Osteoblast (primary cell): ENCODE data around the gene FFAR1. TPM values are rescaled to one million over a fixed set of nuclear protein-coding genes. Genes with fewer than 3 reads are reported as not detected.
A peak's percentile ranks its signal among the peaks of the same experiment; 100 is the strongest.

ENCODE experiments used
- DNase-seq: peaks from one replicate; pipeline ENCODE4 v3.0.0; 2011; ENCODE audit warnings: low spot score, mixed read lengths; ENCODE audit not compliant: insufficient read length; ENCODE audit errors: missing footprints
- H2AFZ ChIP-seq: 2 replicates; pipeline ENCODE4 v1.6.0; 2011; ENCODE audit warnings: mild to moderate bottlenecking, low read length
- H3K27ac ChIP-seq: 2 replicates; pipeline ENCODE4 v1.5.1; 2011; ENCODE audit warnings: mild to moderate bottlenecking, low read depth, low read length, moderate library complexity
- H3K27me3 ChIP-seq: 2 replicates; pipeline ENCODE4 v1.6.0; 2012; ENCODE audit warnings: mild to moderate bottlenecking, control low read depth, inconsistent platforms, low read length, moderate library complexity; ENCODE audit not compliant: insufficient read depth
- H3K36me3 ChIP-seq: 2 replicates; pipeline ENCODE4 v1.5.1; 2011; ENCODE audit warnings: mild to moderate bottlenecking, low read length, control low read depth, moderate library complexity; ENCODE audit not compliant: insufficient read depth
- H3K4me1 ChIP-seq: 2 replicates; pipeline ENCODE4 v1.5.1; 2011; ENCODE audit warnings: mild to moderate bottlenecking, low read length, control low read depth, moderate library complexity; ENCODE audit not compliant: insufficient read depth
- H3K4me2 ChIP-seq: 2 replicates; pipeline ENCODE4 v1.6.0; 2011; ENCODE audit warnings: mild to moderate bottlenecking, low read length; ENCODE audit not compliant: insufficient read depth
- H3K4me3 ChIP-seq: fragments of 200-600 bp; sonication (generic); 3 replicates; pipeline ENCODE4 v1.5.1; 2012; ENCODE audit warnings: mild to moderate bottlenecking, low read length, inconsistent platforms; ENCODE audit not compliant: insufficient read depth
- H3K79me2 ChIP-seq: 2 replicates; pipeline ENCODE4 v1.6.0; 2012; ENCODE audit warnings: mild to moderate bottlenecking, low read length, control low read depth, inconsistent platforms; ENCODE audit not compliant: insufficient read depth
- H3K9me3 ChIP-seq: 2 replicates; pipeline ENCODE4 v1.5.1; 2011; ENCODE audit warnings: low read depth, low read length, control low read depth
- H4K20me1 ChIP-seq: 2 replicates; pipeline ENCODE4 v1.6.0; 2012; ENCODE audit warnings: mild to moderate bottlenecking, low read length, control low read depth; ENCODE audit not compliant: insufficient read depth
- total RNA-seq: library from RNA; depleted of rRNA; stranded (reverse); fragments of >200 nt; gene quantifications from 2 replicates; pipeline ENCODE4 v1.2.3, GENCODE V29; 2012
- TF ChIP-seq, protein P1 (sequence below): IDR thresholded peaks from 2 replicates; pipeline ENCODE4 v1.5.1; 2011; ENCODE audit warnings: mild to moderate bottlenecking, low read depth, low read length, moderate library complexity; ENCODE audit errors: extremely low read depth

FFAR1 gene
- total RNA-seq, 1 donor, result not detected

DNA sequence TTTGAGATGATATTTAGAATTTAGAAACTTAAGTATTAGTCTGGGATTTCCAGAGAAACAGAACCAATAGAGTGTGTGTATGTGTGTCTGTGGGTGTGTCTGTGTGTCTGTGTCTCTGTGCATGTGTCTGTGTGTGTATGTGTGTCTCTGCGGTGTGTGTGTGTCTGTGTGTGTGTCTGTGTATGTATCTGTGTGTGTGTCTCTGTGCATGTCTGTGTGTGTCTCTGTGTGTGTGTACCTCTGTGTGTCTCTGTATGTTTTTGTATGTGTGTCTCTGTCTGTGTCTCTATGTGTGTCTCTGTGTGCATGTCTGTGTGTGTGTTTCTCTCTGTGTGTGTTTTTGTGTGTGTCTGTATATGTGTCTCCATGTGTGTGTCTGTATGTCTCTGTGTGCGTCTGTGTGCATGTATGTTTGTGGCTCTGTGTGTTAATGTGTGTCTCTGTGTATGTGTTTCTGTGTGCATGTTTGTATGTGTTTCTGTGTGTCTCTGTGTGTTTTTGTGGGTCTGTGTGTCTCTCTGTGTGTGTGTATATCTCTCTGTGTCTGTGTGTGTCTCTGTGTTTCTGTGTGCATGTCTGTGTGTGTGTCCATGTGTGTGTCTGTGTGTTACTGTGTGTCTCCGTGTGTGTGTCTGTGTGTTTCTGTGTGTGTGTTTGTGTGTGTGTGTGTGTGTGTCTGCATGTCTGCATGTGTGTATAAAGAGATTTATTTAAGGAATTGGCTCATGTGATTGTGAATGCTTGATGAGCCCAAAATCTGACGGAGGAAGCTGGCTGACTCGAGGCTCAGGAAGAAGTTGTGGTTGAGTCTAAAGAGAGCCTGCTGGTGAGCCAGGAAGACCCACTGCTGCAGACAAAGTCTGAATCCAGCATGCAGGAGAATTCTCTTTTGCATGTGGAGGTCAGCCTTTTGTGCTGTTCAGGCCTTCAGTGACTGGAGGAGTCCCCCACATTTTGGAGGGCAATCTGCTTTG lies 45.3 kb downstream of the FFAR1 start:
- no peaks in the 10 kb centered on the region for H4K20me1 ChIP-seq
- H3K27ac ChIP-seq, result no peak overlapping the region
- no peaks in the 10 kb centered on the region for H3K79me2 ChIP-seq
- H3K4me3 ChIP-seq, result no peak overlapping the region
- TF ChIP-seq, protein P1, sequence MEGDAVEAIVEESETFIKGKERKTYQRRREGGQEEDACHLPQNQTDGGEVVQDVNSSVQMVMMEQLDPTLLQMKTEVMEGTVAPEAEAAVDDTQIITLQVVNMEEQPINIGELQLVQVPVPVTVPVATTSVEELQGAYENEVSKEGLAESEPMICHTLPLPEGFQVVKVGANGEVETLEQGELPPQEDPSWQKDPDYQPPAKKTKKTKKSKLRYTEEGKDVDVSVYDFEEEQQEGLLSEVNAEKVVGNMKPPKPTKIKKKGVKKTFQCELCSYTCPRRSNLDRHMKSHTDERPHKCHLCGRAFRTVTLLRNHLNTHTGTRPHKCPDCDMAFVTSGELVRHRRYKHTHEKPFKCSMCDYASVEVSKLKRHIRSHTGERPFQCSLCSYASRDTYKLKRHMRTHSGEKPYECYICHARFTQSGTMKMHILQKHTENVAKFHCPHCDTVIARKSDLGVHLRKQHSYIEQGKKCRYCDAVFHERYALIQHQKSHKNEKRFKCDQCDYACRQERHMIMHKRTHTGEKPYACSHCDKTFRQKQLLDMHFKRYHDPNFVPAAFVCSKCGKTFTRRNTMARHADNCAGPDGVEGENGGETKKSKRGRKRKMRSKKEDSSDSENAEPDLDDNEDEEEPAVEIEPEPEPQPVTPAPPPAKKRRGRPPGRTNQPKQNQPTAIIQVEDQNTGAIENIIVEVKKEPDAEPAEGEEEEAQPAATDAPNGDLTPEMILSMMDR, result no peak
- no peak for DNase-seq
- H2AFZ ChIP-seq, result no peak overlapping the region
- no peak overlapping the region for H3K4me2 ChIP-seq
- H3K27me3 ChIP-seq, result no peaks in the 10 kb centered on the region
- no peaks in the 10 kb centered on the region for H3K4me1 ChIP-seq
- no peaks in the 10 kb centered on the region for H3K36me3 ChIP-seq
- H3K9me3 ChIP-seq, result no peaks in the 10 kb centered on the region

DNA sequence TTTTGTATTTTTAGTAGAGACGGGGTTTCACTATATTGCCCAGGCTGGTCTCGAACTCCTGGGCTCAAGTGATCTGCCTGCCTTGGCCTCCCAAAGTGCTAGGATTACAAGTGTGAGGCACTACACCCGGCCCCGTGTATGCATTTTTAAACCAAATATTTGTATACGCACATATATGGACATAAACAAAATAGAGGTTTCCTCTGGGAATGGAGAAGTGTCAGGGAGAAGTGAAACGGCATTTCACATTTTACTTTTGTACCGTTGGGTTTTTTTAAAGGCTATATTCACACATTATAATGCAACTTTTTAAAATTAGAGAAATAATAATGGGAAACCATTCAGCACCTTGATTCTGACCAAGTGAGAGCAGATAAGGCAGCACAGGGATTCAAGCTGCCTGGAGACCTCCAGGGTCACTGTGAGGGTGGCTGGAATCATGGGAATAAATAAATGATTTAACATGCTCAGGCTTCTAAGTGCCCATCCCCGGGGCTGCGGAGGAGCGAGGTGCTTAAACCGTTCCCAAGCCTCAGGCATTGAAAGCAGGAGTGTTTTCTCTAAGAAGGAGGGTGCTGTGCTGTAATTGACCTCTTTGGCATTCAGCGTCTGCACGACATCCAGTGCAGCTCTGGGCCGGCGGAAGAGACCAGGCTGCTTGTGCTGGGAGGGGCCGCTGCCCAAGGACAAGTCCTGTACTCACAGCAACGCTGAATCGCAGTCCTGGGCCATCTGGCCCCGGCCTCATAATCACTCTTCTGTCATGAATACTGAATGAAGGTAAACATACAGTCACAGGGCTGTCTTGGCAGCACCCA lies 47.9 kb downstream of the FFAR1 start:
- no peak for DNase-seq
- Histone ChIP-seq H3K36me3 (no peaks in the 10 kb centered on the region), H2AFZ (peak overlapping the region; percentile 29), H3K27ac (no peak overlapping the region), H3K4me2 (no peak overlapping the region), H4K20me1 (no peaks in the 10 kb centered on the region), H3K9me3 (no peaks in the 10 kb centered on the region), H3K79me2 (no peaks in the 10 kb centered on the region), H3K4me3 (no peak overlapping the region), H3K27me3 (no peaks in the 10 kb centered on the region), H3K4me1 (no peaks in the 10 kb centered on the region)
- TF ChIP-seq, protein P1, result no peak

DNA sequence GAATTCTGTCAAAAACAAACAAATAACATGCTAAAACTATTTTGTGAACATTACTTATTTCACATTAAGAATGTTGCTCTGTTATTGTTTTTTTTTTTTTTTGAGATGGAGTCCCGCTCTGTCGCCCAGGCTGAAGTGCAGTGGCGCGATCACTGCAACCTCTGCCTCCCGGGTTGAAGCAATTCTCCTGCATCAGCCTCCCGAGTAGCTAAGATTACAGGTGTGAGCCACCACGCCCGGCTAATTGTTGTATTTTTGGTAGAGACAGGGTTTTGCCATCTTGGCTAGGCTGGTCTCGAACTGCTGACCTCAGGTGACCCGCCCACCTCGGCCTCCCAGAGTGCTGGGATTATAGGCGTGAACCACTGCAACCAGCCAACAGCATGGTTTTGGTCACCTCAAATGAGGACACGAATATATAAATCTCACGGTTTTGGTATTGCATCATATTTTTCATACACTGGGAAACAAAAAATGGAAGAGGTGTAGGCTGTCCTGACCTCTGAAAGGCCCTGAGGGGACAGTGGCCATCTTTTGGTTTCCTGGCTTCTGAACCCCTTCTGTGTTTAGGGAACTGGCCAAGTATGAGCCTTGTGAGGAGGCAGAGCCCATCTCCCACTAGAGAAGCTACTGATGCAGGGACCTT lies 48.7 kb downstream of the FFAR1 start:
- TF ChIP-seq, protein P1, result no peak
- H3K4me3 ChIP-seq, result no peak overlapping the region
- no peaks in the 10 kb centered on the region for H3K4me1 ChIP-seq

More for the DNA sequence above, 48.7 kb downstream of the FFAR1 start:
- Histone ChIP-seq H3K79me2 (no peaks in the 10 kb centered on the region), H3K27ac (no peak overlapping the region), H3K9me3 (no peaks in the 10 kb centered on the region), H4K20me1 (no peaks in the 10 kb centered on the region), H3K4me2 (no peak overlapping the region), H3K27me3 (no peaks in the 10 kb centered on the region), H3K36me3 (no peaks in the 10 kb centered on the region), H2AFZ (no peak overlapping the region)
- no peak for DNase-seq
